ENCODE data around the gene RUNDC1. TPM values are rescaled to one million over a fixed set of nuclear protein-coding genes. Genes with fewer than 3 reads are reported as not detected.
A peak's percentile ranks its signal among the peaks of the same experiment; 100 is the strongest.
"Not testable (repeated sequence)": the region's sequence is repeated elsewhere in the genome, so short reads cannot be mapped to it uniquely, and the experiment has no call there.

Gene RUNDC1
- total and polyA plus RNA-seq, 9 donors, result 6.1 to 19.4 (median 12.1) TPM

DNA sequence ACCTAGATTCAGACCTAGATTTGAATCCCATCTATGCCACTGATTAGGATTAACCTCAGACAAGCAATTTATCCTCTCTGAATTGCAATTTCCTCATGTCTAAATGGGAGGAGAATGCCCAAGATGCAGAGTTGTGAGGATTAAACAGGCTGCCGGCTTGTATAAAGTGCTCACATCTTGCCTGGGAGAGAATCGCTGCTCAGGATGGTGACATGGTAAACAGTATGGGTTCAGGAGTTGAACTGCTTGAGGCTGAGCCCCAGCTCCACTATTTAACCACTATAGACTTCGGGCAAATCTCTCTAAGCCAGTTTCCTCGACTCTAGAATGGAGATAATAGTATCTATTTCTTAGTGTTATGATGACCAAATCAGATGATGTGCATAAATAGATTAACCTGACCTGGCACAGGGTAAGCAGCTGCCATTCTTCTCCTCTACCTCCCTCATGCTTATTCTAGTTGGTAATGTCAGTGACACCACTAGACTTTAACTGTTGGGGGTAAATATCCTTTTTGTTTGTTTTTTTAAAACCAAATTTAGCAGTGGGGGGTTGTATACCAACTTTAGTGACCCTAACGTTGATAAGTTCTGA is 17.1 kb downstream of the RUNDC1 start:
- Histone ChIP-seq H3K36me3 (no peaks in the 10 kb centered on the region), H3K27ac (peak overlapping the region in 1 of 2 donors; percentile 32), H3K4me1 (ENCODE audit: insufficient read depth) (peaks cover 4% of the 10 kb centered on the region), H3K9me3 (no peaks in the 10 kb centered on the region), H3K4me3 (no peak overlapping the region), H3K27me3 (no peaks in the 10 kb centered on the region)
- intact Hi-C loops (cut with DNase I), result loop anchor here in 1 of 4 donors (10.0 kb wide), 1 partner anchor 153 kb away; the partner anchor contains the start of gene AOC2
- TF ChIP-seq EP300 (IDR thresholded peaks at IDR 0.05) (no peak), CTCF (IDR thresholded peaks at IDR 0.05) (no peak), POLR2A (IDR thresholded peaks at IDR 0.05) (no peak)
- 12 to 24% (median 16%) methylated on average over 5 of the region's 5 CpGs for WGBS, 3 donors
- DNase-seq, result no peak

DNA sequence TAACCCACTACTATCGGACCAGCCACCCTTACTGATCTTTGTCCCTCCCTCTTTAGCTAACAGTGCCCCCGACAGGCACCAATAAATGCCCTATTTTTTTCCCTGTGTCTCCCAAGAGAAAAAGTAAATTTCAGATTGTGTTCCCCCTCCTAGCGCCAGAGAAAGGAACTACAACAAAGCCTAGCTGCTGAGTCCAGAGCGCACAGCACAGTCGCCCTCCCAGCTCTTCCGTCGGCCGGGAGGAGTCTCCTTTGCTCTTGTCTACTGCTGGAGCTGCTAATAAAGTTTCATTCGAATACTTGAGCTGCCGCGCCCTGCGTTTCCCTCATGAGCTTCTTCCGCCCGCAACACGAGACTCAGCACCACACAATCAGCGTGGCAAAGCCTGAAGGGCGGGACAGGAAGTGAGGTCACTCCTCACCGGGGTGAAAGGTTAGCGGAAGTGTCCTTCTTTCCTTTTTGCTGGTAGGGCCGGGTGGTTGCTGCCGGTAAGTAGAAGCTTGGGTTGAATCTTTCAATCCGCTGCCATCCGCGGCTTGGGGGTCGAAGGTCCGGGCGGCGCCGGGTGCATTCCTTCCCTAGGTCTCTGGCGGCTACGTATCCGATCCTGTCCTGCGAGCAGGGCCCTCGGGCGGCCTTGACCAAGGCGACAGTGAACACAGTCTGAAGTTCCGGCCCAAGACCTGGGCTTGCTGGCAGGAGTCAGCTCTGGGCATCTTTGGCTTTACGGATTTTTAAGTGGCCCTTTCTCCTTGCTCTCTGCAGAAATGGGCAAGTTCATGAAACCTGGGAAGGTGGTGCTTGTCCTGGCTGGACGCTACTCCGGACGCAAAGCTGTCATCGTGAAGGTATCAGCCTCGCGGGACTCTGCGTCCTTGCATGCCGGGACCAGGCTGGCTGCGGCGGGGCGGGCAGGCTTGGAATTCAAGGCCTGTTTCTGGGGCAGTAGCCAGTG is 17.9 kb downstream of the RUNDC1 start, which contains the start of gene RPL27:
Gene RPL27, plus strand, starts transcription at position 436 of the 955 bp plus-strand sequence. Its CDS starts 332 bp downstream, at position 768.
- Histone ChIP-seq H3K27me3 (no peaks in the 10 kb centered on the region), H3K27ac (peak within 1 kb of the TSS; percentile 69 to 80), H3K36me3 (no peaks in the 10 kb centered on the region), H3K4me1 (ENCODE audit: insufficient read depth) (peaks cover 4% of the 10 kb centered on the region), H3K9me3 (no peaks in the 10 kb centered on the region), H3K4me3 (peak within 1 kb of the TSS; percentile 65)
- intact Hi-C loops (cut with DNase I), result loop anchor here in 1 of 4 donors (10.0 kb wide), 1 partner anchor 153 kb away; the partner anchor contains the start of gene AOC2
- peak; percentile 97 to 99 (median 98) for DNase-seq
- TF ChIP-seq POLR2A (IDR thresholded peaks at IDR 0.05) (peak; percentile 89), CTCF (IDR thresholded peaks at IDR 0.05) (peak; percentile 71 to 95 (median 90)), EP300 (IDR thresholded peaks at IDR 0.05) (no peak)
- WGBS, 3 donors, result 0% methylated on average over 49 of the region's 49 CpGs

- H3K9me3 ChIP-seq, result no peaks in the 10 kb centered on the region
- H3K36me3 ChIP-seq, result no peaks in the 10 kb centered on the region
- WGBS, 3 donors, result 5 to 10% (median 5%) methylated on average over 10 of the region's 10 CpGs
- intact Hi-C loops (cut with DNase I), result loop anchor here in 1 of 4 donors (10.0 kb wide), 1 partner anchor 154 kb away; the partner anchor contains the start of gene AOC2
- no peak for TF ChIP-seq CTCF (IDR thresholded peaks at IDR 0.05)
- TF ChIP-seq EP300 (IDR thresholded peaks at IDR 0.05), result no peak
- TF ChIP-seq POLR2A (IDR thresholded peaks at IDR 0.05), result no peak
- H3K27me3 ChIP-seq, result no peaks in the 10 kb centered on the region
- H3K4me1 ChIP-seq (ENCODE audit: insufficient read depth), result peaks cover 4% of the 10 kb centered on the region
- no peak for DNase-seq
- peak overlapping the region; percentile 65 for H3K4me3 ChIP-seq
- H3K27ac ChIP-seq, result peak overlapping the region; percentile 69 to 80
These were observed 18.7 kb downstream of the RUNDC1 start for GRCh38 chr17:42999003-42999525.

- DNase-seq; H3K4me1 ChIP-seq (ENCODE audit: insufficient read depth); H3K9me3 ChIP-seq; H3K27ac ChIP-seq; H3K27me3 ChIP-seq; intact Hi-C loops (cut with DNase I); H3K36me3 ChIP-seq; H3K4me3 ChIP-seq: not testable (repeated sequence)
- WGBS, 3 donors, result 85 to 90% (median 86%) methylated on average over 13 of the region's 13 CpGs
These were observed 20.5 kb downstream of the RUNDC1 start for GRCh38 chr17:43000894-43001293.
